Psoas muscle (tissue), 8 donors: ENCODE data around the gene ACACB. TPM values are rescaled to one million over a fixed set of nuclear protein-coding genes. Genes with fewer than 3 reads are reported as not detected.

Source experiments
- ATAC-seq, 4 donors: fragments of 200-7000 bp; cut with Tn5 transposase; one replicate each; pipeline ENCODE4 v1.9.1; 2020; ENCODE audit warnings: moderate library complexity in 3 of 4, mild to moderate bottlenecking in 2 of 4
- DNase-seq, 2 donors: peaks; one replicate each; pipeline ENCODE4 v3.0.0-alpha.2; 2020
- H3K27ac ChIP-seq: fragments of 200-600 bp; one replicate; pipeline ENCODE4 v1.8.0; 2022
- H3K27me3 ChIP-seq, 3 donors: fragments of 200-600 bp in 1 of 3; one replicate each; pipeline versions ENCODE4 v1.6.1 to v1.8.0; 2013 to 2022; ENCODE audit warnings: low read length in 2 of 3, mild to moderate bottlenecking in 2 of 3, moderate library complexity in 1 of 3; ENCODE audit not compliant: insufficient read depth in 3 of 3
- H3K36me3 ChIP-seq, 2 donors: fragments of 200-600 bp in 1 of 2; one replicate each; pipeline versions ENCODE4 v1.6.1 to v1.8.0; 2013 to 2022; ENCODE audit warnings: low read depth in 1 of 2, mild to moderate bottlenecking in 1 of 2, moderate library complexity in 1 of 2; ENCODE audit not compliant: insufficient read depth in 1 of 2
- H3K4me1 ChIP-seq: fragments of 200-600 bp; one replicate; pipeline ENCODE4 v1.8.0; 2022
- H3K4me3 ChIP-seq: fragments of 200-600 bp; one replicate; pipeline ENCODE4 v1.8.0; 2022; ENCODE audit warnings: mild to moderate bottlenecking
- H3K9me3 ChIP-seq: fragments of 200-600 bp; one replicate; pipeline ENCODE4 v1.8.0; 2022
- CTCF ChIP-seq: fragments of 200-600 bp; IDR thresholded peaks from one replicate; pipeline ENCODE4 v1.8.0; 2022; ENCODE audit warnings: antibody characterized with exemption
- WGBS, 3 donors: extraction: QIAGEN DNeasy Blood & Tissue Kit; methylation state at CpG; one replicate each; pipeline versions ENCODE4 v1.1.6 to v1.1.7; 2013; 5-methylcytosine and 5-hydroxymethylcytosine counted together
- intact Hi-C, 2 donors: fragments of 100-400 bp; cut with DNase I; formaldehyde crosslinking; loops; one replicate each; pipeline versions ENCODE4 v1.11.0 to v1.14.2; 2022
- polyA plus RNA-seq, 3 donors: library from polyadenylated mRNA; stranded (reverse); fragments of 200-250 nt; gene quantifications; one replicate each; pipeline ENCODE4 v1.2.3, GENCODE V29; 2013
- total RNA-seq, 4 donors: library from RNA; stranded (reverse); fragmentation: NEBNext Ultra II Directional in 2 of 4; extraction: Animal tissue kit (Norgen Biotek cat#: 25700) in 2 of 4; gene quantifications; one replicate each; pipeline versions ENCODE4 v1.2.1 to v1.2.4, GENCODE V29; 2021 to 2023
- donor health status: healthy with polysubstance abuse.
- donor health status: DM: no; HTN: no; CAD: no; lungs with moderate emphysema.
- donor health status: Bipolar disorder and iron deficiency.
- donor health status: healthy.
- donor health status: DM: yes; HTN: yes; CAD: no.
- donor health status: DM: no; HTN: no; CAD: no.
- donor health status: DM: no; HTN: no; CAD: no.
- donor health status: DM: yes; HTN: yes; CAD: no.

Gene ACACB
- total and polyA plus RNA-seq, 7 donors = 27.0 to 503 (median 246) TPM

- intact Hi-C loops = no loop called here
- WGBS, 3 donors = 85 to 90% (median 85%) methylated on average over 3 of the region's 3 CpGs
- no peak overlapping the region for H3K4me3 ChIP-seq
- DNase-seq (no peak), ATAC-seq (no peak)
- H3K27ac ChIP-seq = no peak overlapping the region
- H3K27me3 ChIP-seq = peaks cover 0 to 3% (median 0%) of the 10 kb centered on the region in 3 donors
- H3K4me1 ChIP-seq = peaks cover 4% of the 10 kb centered on the region
- no peak for TF ChIP-seq CTCF
- H3K36me3 ChIP-seq = no peaks in the 10 kb centered on the region
- H3K9me3 ChIP-seq = no peaks in the 10 kb centered on the region
Measured at GRCh38 chr12:109293106-109293505, 176.7 kb downstream of the ACACB start.

- Histone ChIP-seq H3K9me3 (no peaks in the 10 kb centered on the region), H3K4me3 (no peak overlapping the region), H3K36me3 (no peaks in the 10 kb centered on the region), H3K27me3 (peaks cover 0 to 3% (median 0%) of the 10 kb centered on the region in 3 donors), H3K27ac (no peak overlapping the region), H3K4me1 (peaks cover 4% of the 10 kb centered on the region)
- 84 to 89% (median 86%) methylated on average over 5 of the region's 5 CpGs for WGBS, 3 donors
- DNase-seq = no peak
- intact Hi-C loops = no loop called here
- no peak for TF ChIP-seq CTCF
- ATAC-seq = no peak
Measured at GRCh38 chr12:109294286-109294796, 178.0 kb downstream of the ACACB start.

- TF ChIP-seq CTCF = no peak
- Histone ChIP-seq H3K27ac (no peak overlapping the region), H3K36me3 (no peaks in the 10 kb centered on the region), H3K4me3 (no peak overlapping the region), H3K4me1 (peaks cover 4% of the 10 kb centered on the region), H3K27me3 (peaks cover 0 to 3% (median 0%) of the 10 kb centered on the region in 3 donors), H3K9me3 (no peaks in the 10 kb centered on the region)
- WGBS, 3 donors = 83 to 87% (median 84%) methylated on average over 12 to 13 of the region's 13 CpGs
- DNase-seq (no peak), ATAC-seq (no peak)
- intact Hi-C loops = no loop called here
Measured at GRCh38 chr12:109295764-109296425, 179.5 kb downstream of the ACACB start.

GRCh38 chr12:109296431-109296830 is 180.0 kb downstream of the ACACB start:
- H3K27me3 ChIP-seq = peaks cover 0 to 3% (median 0%) of the 10 kb centered on the region in 3 donors
- H3K4me1 ChIP-seq = peaks cover 4% of the 10 kb centered on the region
- H3K4me3 ChIP-seq = no peak overlapping the region
- H3K36me3 ChIP-seq = no peaks in the 10 kb centered on the region
- no peak for TF ChIP-seq CTCF
- H3K9me3 ChIP-seq = no peaks in the 10 kb centered on the region
- DNase-seq = no peak
- no peak for ATAC-seq
- 68 to 76% (median 70%) methylated on average over 3 of the region's 3 CpGs for WGBS, 3 donors
- H3K27ac ChIP-seq = no peak overlapping the region
- intact Hi-C loops = no loop called here
